Endothelial cell of umbilical vein (primary cell): ENCODE data around the gene SRL. TPM values are rescaled to one million over a fixed set of nuclear protein-coding genes. Genes with fewer than 3 reads are reported as not detected.

Experiments
- BruUV-seq: library from RNA; stranded (reverse); fragments of 400-500 nt; replicated peaks from 2 replicates; lab custom pipeline; 2021; lab: Mats Ljungman, UMichigan
- CTCF ChIA-PET: fragments of 300-600, 350-600 bp; sonication (Branson Sonifier 250); formaldehyde crosslinking; loops from one replicate; lab custom pipeline; 2021; ENCODE audit warnings: antibody characterized with exemption, inconsistent platforms; lab: Charles Lee
- POLR2A ChIA-PET: fragments of 300-600, 350-600 bp; sonication (Branson Sonifier 250); formaldehyde crosslinking; loops from one replicate; lab custom pipeline; 2021; ENCODE audit warnings: antibody characterized with exemption, inconsistent platforms; lab: Charles Lee
- DNase-seq: peaks from one replicate; pipeline ENCODE4 v3.0.0-alpha.2; 2011; ENCODE audit warnings: low read depth, low spot score
- FAIRE-seq: peaks from 2 replicates; lab custom pipeline; 2011; peaks lifted over from hg19 to GRCh38; lab: Jason Lieb, UNC
- H2AFZ ChIP-seq: 2 replicates; pipeline ENCODE4 v1.6.0; 2012; ENCODE audit warnings: low read depth, low read length, control low read depth, inconsistent platforms
- H3K27ac ChIP-seq: 2 replicates; pipeline ENCODE4 v1.5.1; 2011; ENCODE audit warnings: low read depth, mild to moderate bottlenecking, control low read depth, low read length, moderate library complexity; ENCODE audit not compliant: insufficient read depth
- H3K27me3 ChIP-seq, 2 experiments: 2 replicates each; pipeline versions ENCODE4 v1.6.0 to v1.6.1; 2011; ENCODE audit warnings: low read length in 2 of 2, mixed read lengths in 1 of 2; ENCODE audit not compliant: control insufficient read depth in 2 of 2, insufficient read depth in 2 of 2
- H3K36me3 ChIP-seq, 2 experiments: 2 replicates in 1 of 2; 3 replicates in 1 of 2; pipeline ENCODE4 v1.5.1; 2011; ENCODE audit warnings: low read length in 2 of 2, mild to moderate bottlenecking in 1 of 2, moderate library complexity in 1 of 2; ENCODE audit not compliant: control insufficient read depth in 2 of 2, insufficient read depth in 2 of 2; ENCODE audit errors: extremely low read depth in 1 of 2
- H3K4me1 ChIP-seq: 3 replicates; pipeline ENCODE4 v1.5.1; 2011; ENCODE audit warnings: mild to moderate bottlenecking, low read length; ENCODE audit not compliant: control insufficient read depth, insufficient read depth; ENCODE audit errors: extremely low read depth
- H3K4me2 ChIP-seq: 2 replicates; pipeline ENCODE4 v1.6.1; 2011; ENCODE audit warnings: low read length, control low read depth, mixed read lengths; ENCODE audit not compliant: insufficient read depth
- H3K4me3 ChIP-seq, 3 experiments: fragments of 200-600 bp in 1 of 3; sonication (generic), shearing (Covaris generic) in 1 of 3; replicated peaks in 1 of 3; 2 replicates each; pipeline ENCODE4 v1.5.1; 2011 to 2016; ENCODE audit warnings: control low read depth in 3 of 3, low read length in 3 of 3, mild to moderate bottlenecking in 2 of 3, inconsistent platforms in 1 of 3, low read depth in 1 of 3, moderate library complexity in 1 of 3; ENCODE audit not compliant: insufficient read depth in 1 of 3
- H3K79me2 ChIP-seq: 2 replicates; pipeline ENCODE4 v1.6.0; 2012; ENCODE audit warnings: low read length, inconsistent platforms; ENCODE audit not compliant: control insufficient read depth, insufficient read depth
- H3K9ac ChIP-seq: replicated peaks from 2 replicates; pipeline ENCODE3; 2011; ENCODE audit warnings: low read length, control low read depth; ENCODE audit not compliant: insufficient read depth; ENCODE audit errors: extremely low read depth
- H3K9me1 ChIP-seq: replicated peaks from 3 replicates; pipeline ENCODE4 v1.6.0; 2011; ENCODE audit warnings: mild to moderate bottlenecking, low read length; ENCODE audit not compliant: control insufficient read depth, insufficient read depth; ENCODE audit errors: extremely low read depth
- H3K9me3 ChIP-seq: replicated peaks from 2 replicates; pipeline ENCODE4 v1.5.1; 2012; ENCODE audit warnings: low read length, inconsistent platforms; ENCODE audit not compliant: control insufficient read depth, insufficient read depth
- H4K20me1 ChIP-seq: replicated peaks from 2 replicates; pipeline ENCODE3; 2011; ENCODE audit warnings: mild to moderate bottlenecking, low read length; ENCODE audit not compliant: control insufficient read depth, insufficient read depth; ENCODE audit errors: extremely low read depth
- EZH2 ChIP-seq: IDR thresholded peaks from 2 replicates; pipeline ENCODE4 v1.6.1; 2012; ENCODE audit warnings: borderline replicate concordance, low read depth, mild to moderate bottlenecking, moderate library complexity, low read length, inconsistent platforms; ENCODE audit not compliant: severe bottlenecking
- FOS ChIP-seq: IDR thresholded peaks from 2 replicates; pipeline ENCODE4 v1.6.1; 2011; ENCODE audit warnings: mild to moderate bottlenecking, low read length, moderate library complexity, borderline replicate concordance; ENCODE audit not compliant: insufficient read depth
- GATA2 ChIP-seq: IDR thresholded peaks from 2 replicates; pipeline ENCODE4 v1.7.0; 2011; ENCODE audit warnings: low read depth, mild to moderate bottlenecking, moderate library complexity, mixed read lengths, low read length; ENCODE audit not compliant: insufficient read length, insufficient read depth
- JUN ChIP-seq: IDR thresholded peaks from 2 replicates; pipeline ENCODE4 v1.6.1; 2011; ENCODE audit warnings: borderline replicate concordance, low read depth; ENCODE audit not compliant: insufficient read length, insufficient read depth
- MAX ChIP-seq: IDR thresholded peaks from 2 replicates; pipeline ENCODE4 v1.6.1; 2011; ENCODE audit not compliant: insufficient read depth, insufficient read length
- MYC ChIP-seq: IDR thresholded peaks from one replicate; pipeline ENCODE4 v1.6.1; 2011; ENCODE audit warnings: mild to moderate bottlenecking, low read depth, low read length
- POLR2A ChIP-seq: IDR thresholded peaks from 2 replicates; pipeline ENCODE4 v1.6.1; 2012; ENCODE audit warnings: low read depth, mild to moderate bottlenecking, control low read depth, low read length
- POLR2AphosphoS5 ChIP-seq: IDR thresholded peaks from 2 replicates; pipeline ENCODE4 v1.6.1; 2012; ENCODE audit warnings: low read depth, mild to moderate bottlenecking, control low read depth, low read length, moderate library complexity; ENCODE audit not compliant: insufficient read depth
- dilution Hi-C: fragments of 300-500 bp; cut with MboI; formaldehyde crosslinking; loops from one replicate; pipeline ENCODE4 v1.15.0; 2019; ENCODE audit warnings: low sequenced_read_pairs; ENCODE audit not compliant: extremely low pct_ligation_motif_present
- intact Hi-C: fragments of 100-400 bp; cut with micrococcal nuclease; formaldehyde crosslinking; loops from one replicate; pipeline ENCODE4 v1.10.0; 2022
- polyA plus RNA-seq, 4 experiments: library from polyadenylated mRNA; depleted of rRNA in 3 of 4; stranded (reverse) in 3 of 4; unstranded in 1 of 4; fragments of >200 nt; gene quantifications; 2 replicates each; pipeline versions ENCODE4 v1.2.1 to v1.2.3, GENCODE V29; 2011 to 2012; ENCODE audit warnings: missing spikeins in 1 of 4
- total RNA-seq: library from RNA; stranded (reverse); gene quantifications from 2 replicates; pipeline ENCODE4 v1.2.3, GENCODE V29; 2021
- TF ChIP-seq, protein P1 (sequence below), 2 donors: IDR thresholded peaks; 1 replicate in 1 of 2; 2 replicates in 1 of 2; pipeline ENCODE4 v1.5.1; 2011; ENCODE audit warnings: low read length in 2 of 2, mild to moderate bottlenecking in 2 of 2, moderate library complexity in 2 of 2, control low read depth in 1 of 2, inconsistent platforms in 1 of 2, low read depth in 1 of 2; ENCODE audit not compliant: insufficient read depth in 1 of 2; ENCODE audit errors: extremely low read depth in 1 of 2

The SRL gene
- total and polyA plus RNA-seq, 2 donors (not counting 3 experiments of a cell fraction or from before 2014, with no cell fraction given) = 0.21 to 0.29 TPM

- Histone ChIP-seq H3K27ac (no peak overlapping the region), H3K4me3 (no peak overlapping the region), H3K27me3 (no peaks in the 10 kb centered on the region), H3K4me2 (no peak overlapping the region), H3K9me3 (no peaks in the 10 kb centered on the region), H3K79me2 (no peaks in the 10 kb centered on the region), H4K20me1 (no peaks in the 10 kb centered on the region), H3K4me1 (no peaks in the 10 kb centered on the region), H2AFZ (no peak overlapping the region), H3K36me3 (no peaks in the 10 kb centered on the region), H3K9me1 (no peaks in the 10 kb centered on the region), H3K9ac (no peak overlapping the region)
- CTCF ChIA-PET = interaction anchor here (2.0 kb wide), 1 partner anchor 10 kb away, joined by 5 read pairs; no protein-coding TSS in a partner anchor
- FAIRE-seq (no peak), DNase-seq (no peak)
- TF ChIP-seq MAX = no peak
- no peak for TF ChIP-seq MYC
- TF ChIP-seq, protein P1, sequence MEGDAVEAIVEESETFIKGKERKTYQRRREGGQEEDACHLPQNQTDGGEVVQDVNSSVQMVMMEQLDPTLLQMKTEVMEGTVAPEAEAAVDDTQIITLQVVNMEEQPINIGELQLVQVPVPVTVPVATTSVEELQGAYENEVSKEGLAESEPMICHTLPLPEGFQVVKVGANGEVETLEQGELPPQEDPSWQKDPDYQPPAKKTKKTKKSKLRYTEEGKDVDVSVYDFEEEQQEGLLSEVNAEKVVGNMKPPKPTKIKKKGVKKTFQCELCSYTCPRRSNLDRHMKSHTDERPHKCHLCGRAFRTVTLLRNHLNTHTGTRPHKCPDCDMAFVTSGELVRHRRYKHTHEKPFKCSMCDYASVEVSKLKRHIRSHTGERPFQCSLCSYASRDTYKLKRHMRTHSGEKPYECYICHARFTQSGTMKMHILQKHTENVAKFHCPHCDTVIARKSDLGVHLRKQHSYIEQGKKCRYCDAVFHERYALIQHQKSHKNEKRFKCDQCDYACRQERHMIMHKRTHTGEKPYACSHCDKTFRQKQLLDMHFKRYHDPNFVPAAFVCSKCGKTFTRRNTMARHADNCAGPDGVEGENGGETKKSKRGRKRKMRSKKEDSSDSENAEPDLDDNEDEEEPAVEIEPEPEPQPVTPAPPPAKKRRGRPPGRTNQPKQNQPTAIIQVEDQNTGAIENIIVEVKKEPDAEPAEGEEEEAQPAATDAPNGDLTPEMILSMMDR (IDR thresholded peaks at IDR 0.05; ENCODE audit: extremely low read depth in 1 of 2, insufficient read depth in 1 of 2, low read depth in 1 of 2, low read length in 2 of 2) = no peak
- TF ChIP-seq EZH2 = no peak
- TF ChIP-seq JUN = no peak
- no peak for TF ChIP-seq FOS
- TF ChIP-seq POLR2AphosphoS5 = no peak
- no peak for TF ChIP-seq GATA2
- no peak for TF ChIP-seq POLR2A
- dilution Hi-C loops = no loop called here
- no TSS peak for BruUV-seq
- intact Hi-C loops = no loop called here
- POLR2A ChIA-PET = no interaction called here
These were observed 83.5 kb downstream of the SRL start for GRCh38 chr16:4158143-4159093.
